Measurements from ENCODE around the gene STRIP2.
"Not testable (repeated sequence)": the region's sequence is repeated elsewhere in the genome, so short reads cannot be mapped to it uniquely, and the experiment has no call there.

Gene STRIP2

DNA sequence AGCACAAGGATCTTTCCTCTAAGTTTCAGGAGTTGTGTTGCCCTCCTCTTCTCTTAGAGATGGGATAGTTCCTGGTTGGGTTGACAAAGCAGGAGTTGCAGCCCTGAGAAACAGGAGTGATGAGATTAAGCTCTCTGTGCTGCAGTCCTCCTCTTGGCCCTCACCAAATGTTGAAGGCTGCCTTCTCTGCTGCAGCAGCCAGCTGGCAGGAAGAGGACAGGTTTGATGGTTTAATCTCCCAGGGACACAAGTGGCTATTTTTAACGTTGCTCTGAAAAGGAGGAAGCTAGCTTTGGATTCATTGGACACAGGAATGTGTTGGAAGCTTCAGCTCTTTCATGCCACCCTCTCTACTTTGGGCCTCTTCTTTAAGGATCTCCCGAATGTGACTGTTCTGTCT, 9.4 kb downstream of the STRIP2 start:
- no peak overlapping the region for H3K9ac ChIP-seq (ENCODE audit: low read length)
- no peaks in the 10 kb centered on the region for H3K27me3 ChIP-seq (ENCODE audit: control insufficient read depth in 1 of 2, insufficient read depth in 2 of 2, low read length in 2 of 2)
- H3K9me3 ChIP-seq (ENCODE audit: low read length): no peaks in the 10 kb centered on the region
- H3K4me1 ChIP-seq (ENCODE audit: insufficient read depth, low read length): peaks cover 3% of the 10 kb centered on the region
- H3K36me3 ChIP-seq (ENCODE audit: insufficient read depth, low read length): no peaks in the 10 kb centered on the region
- H3K4me3 ChIP-seq (ENCODE audit: low read depth in 1 of 2, low read length in 2 of 2): no peak overlapping the region
- no peak overlapping the region for H3K27ac ChIP-seq (ENCODE audit: low read depth, low read length)

- not testable (repeated sequence) for H3K27ac ChIP-seq (ENCODE audit: low read depth, low read length); H3K9me3 ChIP-seq (ENCODE audit: low read length); H3K36me3 ChIP-seq (ENCODE audit: insufficient read depth, low read length)
Observed at GRCh38 chr7:129444776-129445175, 10.5 kb downstream of the STRIP2 start.

DNA sequence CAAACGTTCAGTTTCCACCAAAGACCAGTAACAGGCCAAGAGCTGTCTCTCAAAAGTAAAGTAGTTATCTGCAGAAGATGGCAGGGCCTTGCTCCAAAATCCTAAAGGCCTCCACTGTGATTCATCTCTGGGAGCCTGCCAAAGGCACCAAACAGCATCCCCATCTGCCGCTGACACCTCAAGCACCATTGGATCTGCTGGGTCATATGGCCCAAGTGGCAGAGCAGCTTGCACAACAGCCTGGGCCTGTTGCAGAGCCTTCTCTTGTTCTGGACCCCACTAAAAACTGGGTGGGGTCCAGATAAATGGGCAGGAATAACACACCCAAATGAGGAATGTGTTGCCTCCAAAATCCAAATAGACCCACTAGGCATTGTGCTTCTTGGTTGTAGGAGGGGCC, 12.7 kb downstream of the STRIP2 start:
- not testable (repeated sequence) for H3K4me1 ChIP-seq (ENCODE audit: insufficient read depth, low read length); H3K36me3 ChIP-seq (ENCODE audit: insufficient read depth, low read length); H3K4me3 ChIP-seq (ENCODE audit: low read depth in 1 of 2, low read length in 2 of 2); H3K27me3 ChIP-seq (ENCODE audit: control insufficient read depth in 1 of 2, insufficient read depth in 2 of 2, low read length in 2 of 2); H3K9ac ChIP-seq (ENCODE audit: low read length); H3K9me3 ChIP-seq (ENCODE audit: low read length); H3K27ac ChIP-seq (ENCODE audit: low read depth, low read length)

More at GRCh38 chr7:129444776-129445175, 10.5 kb downstream of the STRIP2 start:
- not testable (repeated sequence) for H3K4me1 ChIP-seq (ENCODE audit: insufficient read depth, low read length); H3K4me3 ChIP-seq (ENCODE audit: low read depth in 1 of 2, low read length in 2 of 2); H3K27me3 ChIP-seq (ENCODE audit: control insufficient read depth in 1 of 2, insufficient read depth in 2 of 2, low read length in 2 of 2); H3K9ac ChIP-seq (ENCODE audit: low read length)

- H3K27ac ChIP-seq (ENCODE audit: low read depth, low read length); H3K36me3 ChIP-seq (ENCODE audit: insufficient read depth, low read length); H3K27me3 ChIP-seq (ENCODE audit: control insufficient read depth in 1 of 2, insufficient read depth in 2 of 2, low read length in 2 of 2); H3K4me3 ChIP-seq (ENCODE audit: low read depth in 1 of 2, low read length in 2 of 2); H3K9ac ChIP-seq (ENCODE audit: low read length); H3K4me1 ChIP-seq (ENCODE audit: insufficient read depth, low read length); H3K9me3 ChIP-seq (ENCODE audit: low read length): not testable (repeated sequence)
Observed at GRCh38 chr7:129447445-129447844, 13.2 kb downstream of the STRIP2 start.

- H3K4me1 ChIP-seq (ENCODE audit: insufficient read depth, low read length); H3K36me3 ChIP-seq (ENCODE audit: insufficient read depth, low read length); H3K9ac ChIP-seq (ENCODE audit: low read length); H3K27me3 ChIP-seq (ENCODE audit: control insufficient read depth in 1 of 2, insufficient read depth in 2 of 2, low read length in 2 of 2); H3K9me3 ChIP-seq (ENCODE audit: low read length); H3K27ac ChIP-seq (ENCODE audit: low read depth, low read length); H3K4me3 ChIP-seq (ENCODE audit: low read depth in 1 of 2, low read length in 2 of 2): not testable (repeated sequence)
Observed at GRCh38 chr7:129448608-129449007, 14.4 kb downstream of the STRIP2 start.

- no peak overlapping the region for H3K4me3 ChIP-seq (ENCODE audit: low read depth in 1 of 2, low read length in 2 of 2)
- no peaks in the 10 kb centered on the region for H3K27me3 ChIP-seq (ENCODE audit: control insufficient read depth in 1 of 2, insufficient read depth in 2 of 2, low read length in 2 of 2)
- no peaks in the 10 kb centered on the region for H3K4me1 ChIP-seq (ENCODE audit: insufficient read depth, low read length)
- peaks cover 5% of the 10 kb centered on the region for H3K9me3 ChIP-seq (ENCODE audit: low read length)
- no peak overlapping the region for H3K27ac ChIP-seq (ENCODE audit: low read depth, low read length)
- no peaks in the 10 kb centered on the region for H3K36me3 ChIP-seq (ENCODE audit: insufficient read depth, low read length)
- H3K9ac ChIP-seq (ENCODE audit: low read length): no peak overlapping the region
Observed at GRCh38 chr7:129450295-129450694, 16.1 kb downstream of the STRIP2 start.

GRCh38 chr7:129452589-129453231, 18.5 kb downstream of the STRIP2 start:
- no peaks in the 10 kb centered on the region for H3K36me3 ChIP-seq (ENCODE audit: insufficient read depth, low read length)
- H3K27me3 ChIP-seq (ENCODE audit: control insufficient read depth in 1 of 2, insufficient read depth in 2 of 2, low read length in 2 of 2): no peaks in the 10 kb centered on the region
- peaks cover 5% of the 10 kb centered on the region for H3K9me3 ChIP-seq (ENCODE audit: low read length)
- H3K4me1 ChIP-seq (ENCODE audit: insufficient read depth, low read length): no peaks in the 10 kb centered on the region
- H3K9ac ChIP-seq (ENCODE audit: low read length): no peak overlapping the region
- no peak overlapping the region for H3K27ac ChIP-seq (ENCODE audit: low read depth, low read length)
- H3K4me3 ChIP-seq (ENCODE audit: low read depth in 1 of 2, low read length in 2 of 2): no peak overlapping the region

DNA sequence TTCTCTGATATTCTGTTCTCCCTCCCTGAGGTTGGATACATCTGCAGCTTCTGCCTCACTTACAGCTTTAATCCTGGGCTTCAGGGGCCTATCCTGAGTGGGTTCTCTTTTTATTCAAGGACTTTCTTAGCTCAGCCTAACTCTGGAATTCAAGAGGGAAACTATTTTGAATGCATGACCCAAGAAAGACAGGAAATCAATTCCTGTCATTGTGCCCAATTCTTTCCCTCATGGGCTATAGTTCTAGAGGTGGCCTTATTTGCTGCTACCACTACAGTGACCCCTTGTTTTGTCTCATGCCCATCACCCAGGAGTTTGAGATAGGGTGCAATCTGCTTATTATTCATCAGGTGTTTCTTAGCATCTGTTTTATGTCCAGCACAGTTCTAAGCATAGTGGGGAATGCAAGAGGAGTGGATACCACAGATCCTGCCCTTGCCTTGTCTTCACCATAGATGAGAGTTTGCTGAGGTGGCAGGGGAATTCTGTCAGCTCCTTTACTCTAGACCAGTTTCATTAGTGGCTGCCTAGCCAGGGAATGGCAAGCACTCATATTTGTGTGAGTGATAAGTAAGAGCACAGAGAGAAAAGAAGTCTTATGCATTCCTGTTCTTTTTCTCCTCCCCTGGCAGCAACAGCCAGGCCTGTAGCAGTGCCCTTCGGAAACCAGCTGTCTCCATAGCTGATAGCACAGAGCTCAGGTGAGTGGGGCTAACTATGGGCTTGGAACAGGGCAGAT, 19.4 kb downstream of the STRIP2 start:
- H3K9ac ChIP-seq (ENCODE audit: low read length): no peak overlapping the region
- H3K27ac ChIP-seq (ENCODE audit: low read depth, low read length): no peak overlapping the region
- H3K4me1 ChIP-seq (ENCODE audit: insufficient read depth, low read length): no peaks in the 10 kb centered on the region
- H3K9me3 ChIP-seq (ENCODE audit: low read length): peaks cover 5% of the 10 kb centered on the region
- no peak overlapping the region for H3K4me3 ChIP-seq (ENCODE audit: low read depth in 1 of 2, low read length in 2 of 2)
- H3K36me3 ChIP-seq (ENCODE audit: insufficient read depth, low read length): no peaks in the 10 kb centered on the region
- H3K27me3 ChIP-seq (ENCODE audit: control insufficient read depth in 1 of 2, insufficient read depth in 2 of 2, low read length in 2 of 2): no peaks in the 10 kb centered on the region

DNA sequence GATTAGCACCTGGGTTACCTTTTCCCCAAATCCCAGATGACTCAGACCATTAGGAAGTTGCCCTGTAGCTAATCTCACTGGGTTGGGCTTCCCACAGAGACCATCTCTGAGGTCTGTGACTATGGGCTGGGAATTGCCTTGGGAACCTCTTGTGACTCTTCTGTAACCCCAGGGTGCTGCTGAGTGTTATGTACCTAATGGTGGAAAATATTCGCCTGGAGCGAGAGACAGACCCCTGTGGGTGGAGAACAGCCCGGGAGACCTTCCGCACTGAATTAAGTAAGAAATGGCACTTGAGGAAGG, 20.0 kb downstream of the STRIP2 start:
- Histone ChIP-seq H3K36me3 (ENCODE audit: insufficient read depth, low read length) (no peaks in the 10 kb centered on the region), H3K9me3 (ENCODE audit: low read length) (no peaks in the 10 kb centered on the region), H3K4me3 (ENCODE audit: low read depth in 1 of 2, low read length in 2 of 2) (no peak overlapping the region), H3K4me1 (ENCODE audit: insufficient read depth, low read length) (no peaks in the 10 kb centered on the region), H3K9ac (ENCODE audit: low read length) (no peak overlapping the region), H3K27ac (ENCODE audit: low read depth, low read length) (no peak overlapping the region), H3K27me3 (ENCODE audit: control insufficient read depth in 1 of 2, insufficient read depth in 2 of 2, low read length in 2 of 2) (no peaks in the 10 kb centered on the region)

- no peaks in the 10 kb centered on the region for H3K9me3 ChIP-seq (ENCODE audit: low read length)
- no peaks in the 10 kb centered on the region for H3K4me1 ChIP-seq (ENCODE audit: insufficient read depth, low read length)
- no peak overlapping the region for H3K27ac ChIP-seq (ENCODE audit: low read depth, low read length)
- no peaks in the 10 kb centered on the region for H3K27me3 ChIP-seq (ENCODE audit: control insufficient read depth in 1 of 2, insufficient read depth in 2 of 2, low read length in 2 of 2)
- no peak overlapping the region for H3K4me3 ChIP-seq (ENCODE audit: low read depth in 1 of 2, low read length in 2 of 2)
- H3K9ac ChIP-seq (ENCODE audit: low read length): no peak overlapping the region
- H3K36me3 ChIP-seq (ENCODE audit: insufficient read depth, low read length): no peaks in the 10 kb centered on the region
Observed at GRCh38 chr7:129456421-129456820, 22.2 kb downstream of the STRIP2 start.

GRCh38 chr7:129457101-129457500, 22.9 kb downstream of the STRIP2 start:
- no peaks in the 10 kb centered on the region for H3K27me3 ChIP-seq (ENCODE audit: control insufficient read depth in 1 of 2, insufficient read depth in 2 of 2, low read length in 2 of 2)
- no peaks in the 10 kb centered on the region for H3K4me1 ChIP-seq (ENCODE audit: insufficient read depth, low read length)
- H3K27ac ChIP-seq (ENCODE audit: low read depth, low read length): no peak overlapping the region
- H3K36me3 ChIP-seq (ENCODE audit: insufficient read depth, low read length): no peaks in the 10 kb centered on the region
- H3K4me3 ChIP-seq (ENCODE audit: low read depth in 1 of 2, low read length in 2 of 2): no peak overlapping the region
- H3K9ac ChIP-seq (ENCODE audit: low read length): no peak overlapping the region
- H3K9me3 ChIP-seq (ENCODE audit: low read length): no peaks in the 10 kb centered on the region

DNA sequence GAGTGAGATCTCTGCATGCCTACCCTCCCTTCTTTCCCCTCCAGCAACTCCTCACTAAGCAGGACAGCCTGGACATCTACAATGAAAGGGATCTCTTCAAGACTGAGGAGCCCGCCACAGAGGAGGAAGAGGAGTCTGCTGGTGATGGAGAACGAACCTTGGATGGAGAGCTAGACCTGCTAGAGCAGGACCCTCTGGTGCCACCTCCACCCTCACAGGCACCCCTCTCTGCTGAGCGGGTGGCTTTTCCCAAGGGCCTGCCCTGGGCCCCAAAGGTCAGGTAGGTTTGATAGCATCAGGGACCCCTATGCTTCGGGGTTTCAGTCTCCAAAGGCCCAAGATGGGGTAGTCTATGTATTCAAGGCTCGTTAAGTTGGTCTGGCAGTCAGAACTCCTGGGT, 23.9 kb downstream of the STRIP2 start:
- Histone ChIP-seq H3K4me3 (ENCODE audit: low read depth in 1 of 2, low read length in 2 of 2) (no peak overlapping the region), H3K27ac (ENCODE audit: low read depth, low read length) (no peak overlapping the region), H3K36me3 (ENCODE audit: insufficient read depth, low read length) (no peaks in the 10 kb centered on the region), H3K4me1 (ENCODE audit: insufficient read depth, low read length) (no peaks in the 10 kb centered on the region), H3K9ac (ENCODE audit: low read length) (no peak overlapping the region), H3K9me3 (ENCODE audit: low read length) (no peaks in the 10 kb centered on the region), H3K27me3 (ENCODE audit: control insufficient read depth in 1 of 2, insufficient read depth in 2 of 2, low read length in 2 of 2) (no peaks in the 10 kb centered on the region)
